Naive thymus-derived CD4-positive, alpha-beta T cell (primary cell): ENCODE measurements around the gene HNRNPAB. TPM values are rescaled to one million over a fixed set of nuclear protein-coding genes. Genes with fewer than 3 reads are reported as not detected.

ENCODE experiments used
- ATAC-seq: fragments of 150-1000 bp; cut with Tn5 transposase; 2 replicates; pipeline ENCODE4 v1.10.0; 2021; ENCODE audit warnings: mild to moderate bottlenecking, moderate library complexity
- CTCF ChIA-PET: fragments of 350-600 bp; sonication (Branson Sonifier 250); formaldehyde crosslinking; loops from one replicate; lab custom pipeline; 2021; ENCODE audit warnings: antibody characterized with exemption; lab: Charles Lee
- POLR2A ChIA-PET: fragments of 350-600 bp; sonication (Branson Sonifier 250); formaldehyde crosslinking; loops from one replicate; lab custom pipeline; 2021; ENCODE audit warnings: antibody characterized with exemption, inconsistent platforms; lab: Charles Lee
- DNase-seq, 9 donors: peaks; one replicate each; pipeline versions ENCODE4 v3.0.0 to v3.0.0-alpha.2; 2020 to 2022; ENCODE audit warnings: mixed read lengths in 1 of 9
- H3K27ac ChIP-seq: one replicate; pipeline ENCODE4 v1.7.0; 2013; ENCODE audit warnings: mild to moderate bottlenecking, low read depth, low read length, moderate library complexity
- H3K27me3 ChIP-seq, 2 donors: one replicate each; pipeline ENCODE4 v1.7.0; 2013; ENCODE audit warnings: low read length in 2 of 2, mild to moderate bottlenecking in 2 of 2, moderate library complexity in 2 of 2; ENCODE audit not compliant: control insufficient read depth in 2 of 2, insufficient read depth in 2 of 2
- H3K36me3 ChIP-seq, 3 experiments: 1 replicate in 2 of 3; 2 replicates in 1 of 3; pipeline ENCODE4 v1.7.0; 2013; ENCODE audit warnings: low read length in 3 of 3, mild to moderate bottlenecking in 3 of 3, moderate library complexity in 1 of 3; ENCODE audit not compliant: insufficient read depth in 3 of 3, control insufficient read depth in 2 of 3
- H3K4me1 ChIP-seq, 2 donors: one replicate each; pipeline ENCODE4 v1.7.0; 2013; ENCODE audit warnings: low read length in 2 of 2, mild to moderate bottlenecking in 2 of 2, moderate library complexity in 1 of 2; ENCODE audit not compliant: control insufficient read depth in 2 of 2, insufficient read depth in 2 of 2
- H3K4me3 ChIP-seq: 2 replicates; pipeline ENCODE4 v1.7.0; 2013; ENCODE audit warnings: mild to moderate bottlenecking, low read length
- H3K9me3 ChIP-seq, 3 experiments: 1 replicate in 2 of 3; 2 replicates in 1 of 3; pipeline ENCODE4 v1.7.0; 2013; ENCODE audit warnings: low read length in 3 of 3; ENCODE audit not compliant: control insufficient read depth in 2 of 3
- H3K27ac Mint-ChIP-seq, 9 donors: one replicate each; pipeline ENCODE4 v1.8.0; 2020 to 2022; ENCODE audit warnings: mixed read lengths in 9 of 9, mild to moderate bottlenecking in 8 of 9, moderate library complexity in 5 of 9, inconsistent platforms in 2 of 9
- H3K27me3 Mint-ChIP-seq, 5 donors: one replicate each; pipeline ENCODE4 v1.8.0; 2021 to 2022; ENCODE audit warnings: mixed read lengths in 5 of 5, mild to moderate bottlenecking in 1 of 5
- H3K36me3 Mint-ChIP-seq, 5 donors: one replicate each; pipeline ENCODE4 v1.8.0; 2020 to 2022; ENCODE audit warnings: mixed read lengths in 5 of 5, mild to moderate bottlenecking in 3 of 5, inconsistent platforms in 1 of 5
- H3K4me1 Mint-ChIP-seq, 7 donors: one replicate each; pipeline ENCODE4 v1.8.0; 2020 to 2022; ENCODE audit warnings: mixed read lengths in 7 of 7, mild to moderate bottlenecking in 3 of 7, inconsistent platforms in 1 of 7
- H3K4me3 Mint-ChIP-seq, 10 donors: one replicate each; pipeline ENCODE4 v1.8.0; 2020 to 2022; ENCODE audit warnings: mild to moderate bottlenecking in 10 of 10, mixed read lengths in 10 of 10, moderate library complexity in 6 of 10, inconsistent platforms in 2 of 10
- H3K9me3 Mint-ChIP-seq, 11 donors: one replicate each; pipeline ENCODE4 v1.8.0; 2020 to 2022; ENCODE audit warnings: mixed read lengths in 11 of 11, mild to moderate bottlenecking in 4 of 11, inconsistent platforms in 1 of 11, moderate library complexity in 1 of 11
- intact Hi-C, 2 donors: fragments of 100-400 bp; cut with micrococcal nuclease; formaldehyde crosslinking; loops; one replicate each; pipeline ENCODE4 v1.15.1; 2023
- polyA plus RNA-seq, 2 donors: library from polyadenylated mRNA; unstranded; fragments of 300-500 nt; fragmentation: Illumina TruSeq; gene quantifications; one replicate each; pipeline ENCODE4 v1.2.3, GENCODE V29; 2021
- total RNA-seq, 6 experiments: library from RNA in 5 of 6; stranded (reverse) in 5 of 6; gene quantifications; 1 replicate in 5 of 6; 2 replicates in 1 of 6; pipeline ENCODE4 v1.2.3 and lab custom pipeline; 2021 to 2026

The HNRNPAB gene
- total RNA-seq, result 100 to 1,000 TPM in 1 of 5 experiments, 10 to 100 TPM in 4; 68.9 to 197 (median 82.6) TPM
- polyA plus RNA-seq, result 10 to 100 TPM; 40.6 to 62.4 TPM
- 81.4 reads per million, percentile 81 among the genes with 10 or more reads in this experiment for total RNA-seq (lab: John Stamatoyannopoulos, UW)

GRCh38 chr5:178204182-178204934 is at the start of gene HNRNPAB:
Gene HNRNPAB, plus strand, starts transcription at chr5:178204533. Its CDS starts 305 bp downstream, at chr5:178204838.
- peaks cover 0 to 5% (median 0%) of the 10 kb centered on the region in 11 donors for H3K9me3 Mint-ChIP-seq
- Histone ChIP-seq H3K4me3 (peak within 1 kb of the TSS; percentile 94), H3K4me1 (peaks cover 11 to 25% of the 10 kb centered on the region in 2 donors), H3K27me3 (no peaks in the 10 kb centered on the region), H3K27ac (peak within 1 kb of the TSS; percentile 88), H3K36me3 (peaks cover 19 to 29% (median 23%) of the 10 kb centered on the region in 3 experiments), H3K9me3 (no peaks in the 10 kb centered on the region)
- peak within 1 kb of the TSS; percentile 91 to 100 (median 99) for H3K27ac Mint-ChIP-seq
- peaks cover 0 to 2% (median 0%) of the 10 kb centered on the region in 5 donors for H3K27me3 Mint-ChIP-seq
- peak; percentile 92 for ATAC-seq
- H3K4me1 Mint-ChIP-seq, result peaks cover 27 to 35% (median 33%) of the 10 kb centered on the region in 7 donors
- peaks cover 3 to 29% (median 14%) of the 10 kb centered on the region in 5 donors for H3K36me3 Mint-ChIP-seq
- peak within 1 kb of the TSS; percentile 90 to 100 (median 99) for H3K4me3 Mint-ChIP-seq
- POLR2A ChIA-PET, result interaction anchor here (0.6 to 1.5 kb wide), 13 partner anchors 10 to 1474 kb away, joined by 3 to 16 read pairs (median 3); partner anchors contain the start of gene PHYKPL
- CTCF ChIA-PET, result interaction anchor here (0.6 kb wide), 1 partner anchor 386 kb away, joined by 3 read pairs; the partner anchor contains the start of gene COL23A1
- DNase-seq, result peak; percentile 93 to 98 (median 95)
- intact Hi-C loops, result loop anchor here (1.0 to 10.0 kb wide), 11 partner anchors 28 to 1840 kb away; partner anchors contain the start of genes PHYKPL (in 2 of the 2), RUFY1 (in 2 of the 2), ARL10 (in 1 of the 2) and CLK4 (in 1 of the 2)

DNA sequence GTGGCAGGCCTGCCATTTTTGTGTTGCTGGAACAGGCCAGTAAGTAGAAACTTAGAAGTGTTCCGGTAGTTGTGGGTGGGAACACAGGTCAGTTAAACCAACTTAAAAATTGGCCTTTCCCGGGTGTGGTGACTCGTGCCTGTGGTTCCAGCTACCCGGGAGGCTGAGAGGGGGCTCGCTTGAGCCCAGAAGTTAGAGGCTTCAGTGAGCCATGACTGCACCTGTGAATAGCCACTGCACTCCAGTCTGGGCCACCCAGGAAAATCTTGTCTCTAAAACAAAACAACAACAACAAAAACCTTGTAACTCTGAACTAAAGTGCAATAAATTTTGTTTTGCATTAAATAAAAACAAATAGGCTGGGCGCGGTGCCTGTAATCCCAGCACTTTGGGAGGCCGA is 49.3 kb upstream of the HNRNPAB start:
- ChIA-PET POLR2A (no interaction called here), CTCF (interaction anchor here (0.6 to 3.6 kb wide), 3 partner anchors 10 to 79 kb away, joined by 3 to 18 read pairs (median 3); no protein-coding TSS in a partner anchor)
- Histone ChIP-seq H3K4me3 (no peak overlapping the region), H3K27me3 (no peaks in the 10 kb centered on the region), H3K36me3 (peaks cover 0 to 14% (median 1%) of the 10 kb centered on the region in 3 experiments), H3K27ac (no peak overlapping the region), H3K4me1 (peaks cover 11 to 18% of the 10 kb centered on the region in 2 donors), H3K9me3 (no peaks in the 10 kb centered on the region)
- Mint-ChIP-seq H3K4me1 (peaks cover 13 to 41% (median 34%) of the 10 kb centered on the region in 7 donors), H3K27me3 (peaks cover 0 to 1% (median 0%) of the 10 kb centered on the region in 5 donors), H3K36me3 (peaks cover 0 to 8% (median 5%) of the 10 kb centered on the region in 5 donors), H3K4me3 (peak overlapping the region in 4 of 10 donors; percentile 7 to 98 (median 90)), H3K9me3 (no peaks in the 10 kb centered on the region), H3K27ac (peak overlapping the region in 1 of 9 donors; percentile 51)
- intact Hi-C loops, result loop anchor here (2.0 to 10.0 kb wide), 2 partner anchors 50 to 550 kb away; partner anchors contain the start of genes B4GALT7 (in 1 of the 2) and HNRNPAB (in 1 of the 2)
- no peak for ATAC-seq
- DNase-seq, result no peak

DNA sequence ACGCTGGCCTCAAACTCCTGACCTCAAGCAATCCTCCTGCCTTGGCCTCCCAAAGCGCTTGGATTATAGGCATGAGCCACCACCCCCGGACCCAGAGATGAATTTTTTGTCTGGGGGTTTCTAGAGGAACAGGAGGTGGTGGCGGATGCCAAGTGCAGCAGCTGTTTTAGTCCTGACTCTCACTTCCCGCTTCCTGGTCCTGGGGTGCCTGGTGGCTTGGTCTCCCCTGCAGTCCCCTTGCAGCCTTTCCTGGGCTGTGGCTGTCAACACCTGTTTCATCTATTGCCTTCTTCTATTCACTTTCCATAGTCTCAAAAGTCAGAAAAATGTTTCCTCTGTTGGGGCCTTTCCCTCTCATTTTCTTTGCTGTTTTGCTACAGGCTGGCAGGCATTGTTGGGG is 44.2 kb upstream of the HNRNPAB start:
- POLR2A ChIA-PET, result interaction anchor here (0.7 kb wide), 1 partner anchor 61 kb away, joined by 3 read pairs; no protein-coding TSS in a partner anchor
- H3K36me3 Mint-ChIP-seq, result no peaks in the 10 kb centered on the region
- intact Hi-C loops, result no loop called here
- H3K4me1 ChIP-seq, result peaks cover 0 to 3% of the 10 kb centered on the region in 2 donors
- no peak overlapping the region for H3K27ac ChIP-seq
- no peak for DNase-seq
- H3K4me3 ChIP-seq, result no peak overlapping the region
- no peak overlapping the region for H3K27ac Mint-ChIP-seq
- H3K27me3 Mint-ChIP-seq, result peaks cover 0 to 18% (median 9%) of the 10 kb centered on the region in 5 donors
- no peak for ATAC-seq
- H3K36me3 ChIP-seq, result no peaks in the 10 kb centered on the region
- no peak overlapping the region for H3K4me3 Mint-ChIP-seq
- no peaks in the 10 kb centered on the region for H3K9me3 Mint-ChIP-seq
- H3K4me1 Mint-ChIP-seq, result peaks cover 0 to 10% (median 8%) of the 10 kb centered on the region in 7 donors
- H3K9me3 ChIP-seq, result no peaks in the 10 kb centered on the region
- H3K27me3 ChIP-seq, result no peaks in the 10 kb centered on the region
- CTCF ChIA-PET, result interaction anchor here (0.6 kb wide), 1 partner anchor 93 kb away, joined by 3 read pairs; no protein-coding TSS in a partner anchor

- intact Hi-C loops, result no loop called here
Observed at GRCh38 chr5:178162481-178162880, 41.9 kb upstream of the HNRNPAB start.

GRCh38 chr5:178163772-178164735 is 40.3 kb upstream of the HNRNPAB start:
- H3K4me3 Mint-ChIP-seq, result peak overlapping the region in 6 of 10 donors; percentile 27 to 69 (median 55)

More at GRCh38 chr5:178162481-178162880, 41.9 kb upstream of the HNRNPAB start:
- no peaks in the 10 kb centered on the region for H3K36me3 ChIP-seq
- no peaks in the 10 kb centered on the region for H3K27me3 ChIP-seq
- no peak overlapping the region for H3K27ac Mint-ChIP-seq
- peaks cover 0 to 24% (median 9%) of the 10 kb centered on the region in 5 donors for H3K27me3 Mint-ChIP-seq
- H3K36me3 Mint-ChIP-seq, result no peaks in the 10 kb centered on the region
- no peak overlapping the region for H3K27ac ChIP-seq
- POLR2A ChIA-PET, result interaction anchor here (1.6 kb wide), 1 partner anchor 41 kb away, joined by 4 read pairs; no protein-coding TSS in a partner anchor
- H3K4me1 Mint-ChIP-seq, result peaks cover 0 to 10% (median 8%) of the 10 kb centered on the region in 7 donors
- no peak overlapping the region for H3K4me3 ChIP-seq
- H3K4me3 Mint-ChIP-seq, result no peak overlapping the region
- CTCF ChIA-PET, result interaction anchor here (0.6 to 2.6 kb wide), 6 partner anchors 20 to 94 kb away, joined by 3 to 15 read pairs (median 4); no protein-coding TSS in a partner anchor
- ATAC-seq, result no peak
- peaks cover 0 to 3% of the 10 kb centered on the region in 2 donors for H3K4me1 ChIP-seq
- no peak for DNase-seq
- H3K9me3 Mint-ChIP-seq, result no peaks in the 10 kb centered on the region
- no peaks in the 10 kb centered on the region for H3K9me3 ChIP-seq

More at GRCh38 chr5:178163772-178164735, 40.3 kb upstream of the HNRNPAB start:
- intact Hi-C loops, result loop anchor here (1.0 kb wide), 4 partner anchors 10 to 88 kb away; no protein-coding TSS in a partner anchor
- Histone ChIP-seq H3K36me3 (no peaks in the 10 kb centered on the region), H3K4me3 (no peak overlapping the region), H3K27me3 (no peaks in the 10 kb centered on the region), H3K9me3 (no peaks in the 10 kb centered on the region), H3K4me1 (peaks cover 0 to 3% of the 10 kb centered on the region in 2 donors), H3K27ac (no peak overlapping the region)
- Mint-ChIP-seq H3K27ac (no peak overlapping the region), H3K9me3 (no peaks in the 10 kb centered on the region), H3K4me1 (peaks cover 0 to 10% (median 8%) of the 10 kb centered on the region in 7 donors), H3K36me3 (no peaks in the 10 kb centered on the region), H3K27me3 (peaks cover 0 to 30% (median 9%) of the 10 kb centered on the region in 5 donors)
- DNase-seq, result peak; percentile 79 to 98 (median 92)
- CTCF ChIA-PET, result interaction anchor here (0.8 to 2.6 kb wide), 4 partner anchors 20 to 89 kb away, joined by 3 to 15 read pairs (median 4); no protein-coding TSS in a partner anchor
- POLR2A ChIA-PET, result interaction anchor here (0.6 to 1.6 kb wide), 3 partner anchors 17 to 76 kb away, joined by 3 to 5 read pairs (median 4); no protein-coding TSS in a partner anchor
- ATAC-seq, result peak; percentile 100
